ENCODE results near the gene ITPK1.

DNA sequence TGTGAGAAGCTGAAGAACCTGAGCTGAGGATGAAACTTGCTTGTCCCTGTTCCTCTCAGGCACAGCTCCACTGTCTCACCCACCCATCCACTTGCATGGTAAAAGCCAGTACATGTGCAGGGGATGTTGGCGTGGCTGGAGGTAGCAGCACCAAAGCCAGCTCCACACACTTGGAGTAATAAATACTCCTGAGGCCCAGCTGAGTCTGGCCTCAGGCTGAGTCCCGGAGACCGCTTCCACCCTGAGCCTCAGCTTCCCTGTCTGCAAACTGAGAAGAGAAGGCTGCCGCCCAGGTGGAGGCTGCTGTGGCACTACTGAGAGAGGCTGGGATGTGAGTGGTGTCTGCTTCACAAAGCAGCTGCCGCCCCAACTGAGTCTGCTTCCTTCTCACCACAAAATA, 173.6 kb downstream of the ITPK1 start:
- TF ChIP-seq CTCF (IDR thresholded peaks at IDR 0.05; ENCODE audit: low read depth, low read length) (no peak), EZH2phosphoT487 (IDR thresholded peaks at IDR 0.05; ENCODE audit: low read depth) (no peak)
